ENCODE data around the gene PNPLA7.
"Not testable (repeated sequence)": the region's sequence is repeated elsewhere in the genome, so short reads cannot be mapped to it uniquely, and the experiment has no call there.

DNA sequence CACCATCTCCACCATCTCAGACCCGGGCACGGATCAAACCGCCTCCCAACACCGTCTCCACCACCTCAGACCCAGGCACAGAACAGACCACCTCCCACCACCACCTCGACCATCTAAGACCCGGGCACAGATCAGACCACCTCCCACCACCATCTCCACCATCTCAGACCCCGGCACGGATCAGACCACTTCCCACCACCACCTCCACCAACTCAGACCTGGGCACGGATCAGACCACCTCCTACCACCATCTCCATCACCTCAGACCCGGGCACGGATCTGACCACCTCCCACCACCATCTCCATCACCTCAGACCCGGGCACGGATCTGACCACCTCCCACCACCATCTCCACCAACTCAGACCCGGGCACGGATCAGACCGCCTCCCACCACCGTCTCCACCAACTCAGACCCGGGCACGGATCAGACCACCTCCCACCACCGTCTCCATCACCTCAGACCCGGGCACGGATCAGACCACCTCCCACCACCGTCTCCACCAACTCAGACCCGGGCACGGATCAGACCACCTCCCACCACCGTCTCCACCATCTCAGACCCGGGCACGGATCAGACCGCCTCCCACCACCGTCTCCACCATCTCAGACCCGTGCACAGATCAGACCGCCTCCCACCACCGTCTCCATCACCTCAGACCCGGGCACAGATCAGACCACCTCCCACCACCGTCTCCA, 83.7 kb downstream of the PNPLA7 start:
- not testable (repeated sequence) for TF ChIP-seq SP1 (IDR thresholded peaks at IDR 0.05); HDGF (IDR thresholded peaks at IDR 0.05; ENCODE audit: borderline replicate concordance); ZNF384 (IDR thresholded peaks at IDR 0.05); FOXM1 (IDR thresholded peaks at IDR 0.05; ENCODE audit: borderline replicate concordance); ARNT (IDR thresholded peaks at IDR 0.05); FOXK2 (IDR thresholded peaks at IDR 0.05); TARDBP (IDR thresholded peaks at IDR 0.05); NFRKB (IDR thresholded peaks at IDR 0.05); SUZ12 (IDR thresholded peaks at IDR 0.05); BHLHE40 (IDR thresholded peaks at IDR 0.05; ENCODE audit: borderline replicate concordance); ELF4 (IDR thresholded peaks at IDR 0.05)

Measured in HEK293T (cell line).